Astrocyte (in vitro differentiated cells and primary cell): ENCODE measurements around the gene OPCML.

Experiments
- CTCF ChIP-seq: IDR thresholded peaks from 2 replicates; pipeline ENCODE4 v1.5.1; 2011; ENCODE audit warnings: low read depth, mild to moderate bottlenecking, inconsistent platforms, low read length, moderate library complexity; ENCODE audit not compliant: insufficient read depth
- EZH2 ChIP-seq: IDR thresholded peaks from 2 replicates; pipeline ENCODE4 v1.6.1; 2012; ENCODE audit warnings: mild to moderate bottlenecking, low read length, inconsistent platforms; ENCODE audit not compliant: insufficient read depth

GRCh38 chr11:133166662-133167061 is 365.6 kb downstream of the OPCML start:
- TF ChIP-seq EZH2 = no peak
- TF ChIP-seq CTCF = no peak
